Measurements from ENCODE around the gene LSMEM2. TPM values are rescaled to one million over a fixed set of nuclear protein-coding genes. Genes with fewer than 3 reads are reported as not detected.

LSMEM2 gene
- total RNA-seq, 2 donors from 2014 or later: not detected

GRCh38 chr3:50292159-50293078 is 13.5 kb downstream of the LSMEM2 start, which contains the start of gene IFRD2:
Gene IFRD2 (minus strand): TSS chr3:50292429. CDS start chr3:50292274, 155 bp downstream.
- DNase-seq (peak; percentile 97 to 98), ATAC-seq (peak; percentile 88)
- intact Hi-C loops (cut with DNase I, micrococcal nuclease): no loop called here

GRCh38 chr3:50293079-50293801 is 14.4 kb downstream of the LSMEM2 start:
- no peak for ATAC-seq
- DNase-seq: no peak
- intact Hi-C loops (cut with DNase I, micrococcal nuclease): no loop called here

DNA sequence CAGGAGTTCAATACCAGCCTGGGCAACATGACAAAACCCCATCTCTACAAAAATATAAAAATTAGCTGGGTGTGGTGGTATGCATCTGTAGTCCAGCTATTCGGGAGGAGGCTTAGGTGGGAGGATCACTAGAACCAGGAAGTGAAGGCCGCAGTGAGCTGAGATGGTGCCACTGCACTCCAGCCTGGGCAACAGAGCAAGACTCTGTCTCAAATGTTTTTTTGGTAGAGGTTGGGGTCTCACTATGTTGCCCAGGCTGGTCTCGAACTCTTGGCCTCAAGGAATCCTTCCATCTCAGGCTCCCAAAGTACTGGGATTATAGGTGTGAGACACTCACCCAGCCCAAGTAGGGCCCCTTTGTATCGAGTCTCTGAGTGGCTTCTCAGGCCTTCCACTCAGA is 15.2 kb downstream of the LSMEM2 start:
- DNase-seq (no peak), ATAC-seq (no peak)
- intact Hi-C loops (cut with DNase I, micrococcal nuclease): no loop called here

DNA sequence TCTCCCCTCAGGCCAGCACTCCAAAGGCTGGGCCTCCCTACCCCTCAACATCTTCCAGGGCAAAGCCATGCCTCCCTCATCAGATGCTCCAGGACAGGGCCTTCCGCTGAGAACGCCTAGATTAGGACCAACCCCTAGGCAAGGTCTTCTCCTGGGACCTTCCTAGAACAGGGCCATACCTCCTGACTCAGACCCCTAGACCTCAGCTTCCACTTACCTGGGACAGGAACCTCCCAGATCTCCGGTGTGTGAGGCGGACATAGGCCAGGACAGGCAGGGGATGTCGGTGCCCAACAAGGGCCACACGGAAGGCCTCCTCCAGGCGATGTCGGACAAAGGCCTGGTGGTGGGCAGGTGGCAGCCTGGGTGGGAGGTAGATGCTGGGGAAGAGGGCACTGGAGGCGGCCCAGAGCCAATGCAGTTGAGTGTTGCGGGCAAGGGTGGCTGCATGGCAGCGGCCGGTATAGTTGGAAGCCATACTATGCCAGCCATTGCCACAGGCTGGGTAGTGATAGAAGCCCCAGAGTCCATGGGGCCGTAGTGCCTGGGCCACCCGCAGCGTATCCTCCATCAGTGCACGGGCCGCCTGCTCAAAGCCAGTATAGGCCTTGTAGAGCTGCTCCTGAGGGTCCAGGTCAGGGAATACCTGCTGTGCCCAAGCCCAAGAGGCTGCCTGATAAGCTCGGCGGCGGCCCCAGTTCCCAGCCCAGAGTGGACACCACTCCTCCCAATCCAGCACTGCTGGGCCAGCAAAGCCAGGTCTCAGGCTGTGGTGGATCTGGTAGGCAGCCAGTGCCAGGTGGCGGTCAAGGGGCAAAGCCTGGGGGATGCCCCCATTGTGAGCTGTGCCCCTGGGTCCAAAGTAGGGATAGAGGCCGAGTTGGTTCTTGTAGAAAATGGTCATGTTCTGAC is 15.9 kb downstream of the LSMEM2 start:
- intact Hi-C loops (cut with DNase I, micrococcal nuclease): no loop called here
- DNase-seq (no peak), ATAC-seq (no peak)

- intact Hi-C loops (cut with DNase I, micrococcal nuclease): no loop called here
- no peak for ATAC-seq
- no peak for DNase-seq
Observed at GRCh38 chr3:50295553-50296431, 16.9 kb downstream of the LSMEM2 start.

- DNase-seq (peak in 1 of 2 donors; percentile 22), ATAC-seq (no peak)
- intact Hi-C loops (cut with DNase I, micrococcal nuclease): no loop called here
Observed at GRCh38 chr3:50296721-50297383, 18.0 kb downstream of the LSMEM2 start.

DNA sequence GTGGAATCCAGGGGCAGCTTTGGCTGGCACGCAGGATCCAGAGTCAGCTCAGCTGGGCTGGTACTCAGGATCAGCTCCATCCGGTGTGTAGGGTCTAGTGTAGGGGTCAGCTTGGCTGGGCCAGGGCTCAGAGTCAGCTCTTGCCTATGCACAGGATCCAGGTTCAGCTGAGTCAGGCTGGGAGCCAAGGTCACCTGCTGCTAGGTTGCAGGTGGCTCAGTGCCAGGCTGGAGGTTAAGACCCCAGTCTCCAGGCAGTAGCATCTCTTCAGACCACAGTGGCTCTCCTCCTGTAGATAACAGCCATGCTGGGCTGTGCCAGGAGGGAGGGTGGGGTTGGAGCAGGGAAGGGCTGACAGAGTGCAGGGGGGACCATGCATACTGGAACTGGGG is 18.5 kb downstream of the LSMEM2 start:
- DNase-seq: peak in 1 of 2 donors; percentile 31
- intact Hi-C loops (cut with DNase I, micrococcal nuclease): no loop called here
- no peak for ATAC-seq

DNA sequence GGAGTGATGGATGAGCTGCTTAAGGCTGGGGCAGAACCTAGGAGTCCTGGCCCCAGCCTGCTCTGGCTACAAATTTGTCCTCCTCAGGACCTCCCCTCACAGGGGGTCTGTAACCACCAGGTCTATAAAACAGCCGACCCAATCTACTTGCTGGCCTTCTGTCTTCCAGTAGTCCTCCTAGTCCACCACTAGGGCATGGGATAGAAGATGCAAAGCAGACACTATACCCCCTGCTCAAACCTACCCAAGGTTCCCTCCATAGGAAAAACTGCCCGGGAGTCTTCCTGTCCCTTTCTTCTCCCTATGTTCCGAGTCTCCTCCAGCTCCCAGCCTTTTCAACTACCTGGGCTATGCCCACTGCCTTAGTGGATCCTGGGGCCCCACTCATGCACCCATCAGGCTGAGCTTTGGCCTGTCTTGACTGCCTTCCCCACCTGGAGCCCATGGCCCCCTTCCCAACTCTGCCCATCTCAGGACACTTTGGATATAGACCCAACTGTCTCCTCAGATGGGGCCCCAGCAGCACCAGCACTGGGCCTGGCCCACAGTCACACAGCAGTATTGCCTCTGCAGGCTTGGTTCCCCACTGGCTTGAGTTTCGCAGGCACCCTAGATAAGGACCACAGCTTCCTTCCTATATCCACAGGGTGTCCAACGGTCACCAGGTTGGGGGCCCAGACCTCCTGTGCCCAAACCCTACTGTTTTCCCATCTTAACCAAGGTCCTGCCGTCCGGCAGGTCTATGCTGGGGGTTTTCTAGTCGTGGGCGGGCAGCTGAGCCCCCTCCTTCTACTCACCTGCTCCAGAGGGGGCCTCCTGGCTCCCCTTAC is 19.2 kb downstream of the LSMEM2 start:
- peak in 1 of 2 donors; percentile 35 for DNase-seq
- ATAC-seq: no peak
- intact Hi-C loops (cut with DNase I, micrococcal nuclease): no loop called here

GRCh38 chr3:50298836-50299637 is 20.1 kb downstream of the LSMEM2 start, which contains the start of the genes HYAL3 and NAA80:
Gene HYAL3 (minus strand): TSS chr3:50299405. CDS start chr3:50295602, 3,803 bp downstream.
Gene NAA80 (minus strand): TSS chr3:50299405. CDS start chr3:50297463, 1,942 bp downstream.
- intact Hi-C loops (cut with DNase I, micrococcal nuclease): no loop called here
- ATAC-seq: peak; percentile 80
- peak; percentile 99 to 100 for DNase-seq

- DNase-seq (no peak), ATAC-seq (no peak)
- intact Hi-C loops (cut with DNase I, micrococcal nuclease): no loop called here
Observed at GRCh38 chr3:50299638-50299928, 20.7 kb downstream of the LSMEM2 start.

- DNase-seq (peak in 1 of 2 donors; percentile 29), ATAC-seq (peak; percentile 6)
- intact Hi-C loops (cut with DNase I, micrococcal nuclease): no loop called here
Observed at GRCh38 chr3:50299929-50300680, 21.2 kb downstream of the LSMEM2 start.

DNA sequence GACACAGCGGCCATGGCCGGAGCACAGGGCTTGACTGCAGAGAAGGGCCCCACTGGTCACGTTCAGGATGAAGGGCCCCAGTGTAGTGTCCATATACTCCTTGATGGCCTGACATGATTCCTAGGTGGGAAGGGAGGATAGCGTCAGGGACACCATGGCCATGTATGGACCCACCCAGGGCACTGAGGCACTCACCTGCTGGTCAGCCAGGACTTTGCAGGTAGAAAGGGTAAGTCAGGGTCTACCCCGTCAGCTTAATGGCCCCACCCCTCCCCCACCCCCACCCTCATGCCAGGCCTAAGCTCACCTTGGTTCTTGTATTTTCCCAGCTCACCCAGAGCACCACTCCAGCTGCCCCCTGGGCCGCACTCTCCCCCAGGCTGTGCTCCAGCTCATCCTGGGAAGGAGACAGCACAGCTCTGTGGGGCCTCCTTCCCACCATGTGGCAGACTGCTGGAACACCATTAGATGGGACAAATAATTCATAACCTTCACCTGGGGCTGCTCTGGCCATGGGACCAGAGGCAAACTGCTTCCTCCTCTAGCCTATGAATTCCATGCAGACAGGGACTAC is 21.9 kb downstream of the LSMEM2 start:
- DNase-seq: no peak
- no peak for ATAC-seq
- intact Hi-C loops (cut with DNase I, micrococcal nuclease): no loop called here

DNA sequence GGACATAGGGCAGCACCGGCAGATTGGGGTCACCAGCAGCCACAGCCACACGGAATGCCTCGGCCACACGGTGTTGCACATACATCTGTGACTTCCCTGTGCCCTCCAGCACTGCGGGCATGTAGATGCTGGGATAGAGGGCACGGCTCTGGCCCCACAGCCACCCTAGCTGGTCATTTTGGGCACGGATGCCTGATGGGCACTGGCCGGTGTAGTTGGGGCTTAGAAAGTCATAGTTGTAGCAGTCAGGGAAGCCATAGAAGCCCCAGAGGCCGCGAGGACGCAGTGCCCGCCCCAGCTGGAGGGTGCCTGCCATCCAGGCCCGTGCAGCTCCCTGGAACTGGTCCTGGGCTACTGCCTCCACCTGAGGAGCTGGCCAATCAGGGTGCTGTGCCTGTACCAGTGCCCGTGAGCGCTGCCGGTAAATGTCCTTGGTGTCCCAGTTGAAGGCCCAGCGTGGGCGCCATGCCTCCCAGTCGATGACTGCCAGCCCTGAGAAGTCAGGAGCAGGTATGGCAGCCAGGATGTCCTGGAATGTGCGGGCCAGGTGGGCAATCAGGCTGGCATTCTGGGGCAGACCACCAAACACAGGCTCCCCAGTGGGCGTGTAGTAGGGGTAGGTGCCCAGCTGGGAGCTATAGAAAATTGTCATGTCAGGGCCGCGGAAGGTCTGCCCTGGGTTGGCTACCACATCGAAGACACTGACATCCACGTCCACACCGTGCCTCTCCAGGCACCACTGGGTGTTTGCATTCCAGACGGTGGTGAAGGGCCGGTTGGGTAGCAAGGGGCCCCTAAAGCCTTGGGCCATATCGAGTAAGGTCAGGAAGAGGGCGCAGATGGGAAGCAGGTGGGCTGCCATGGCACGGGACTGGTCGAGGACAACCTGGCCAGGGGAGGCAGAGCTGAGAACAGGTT is 23.5 kb downstream of the LSMEM2 start:
- intact Hi-C loops (cut with DNase I, micrococcal nuclease): no loop called here
- ATAC-seq (no peak), DNase-seq (no peak)

Data from left colon (tissue), 2 donors.